ENCODE results near the gene SKIC3.

The SKIC3 gene

GRCh38 chr5:95531491-95531890 lies 23.3 kb downstream of the SKIC3 start:
- TF ChIP-seq, protein P1, sequence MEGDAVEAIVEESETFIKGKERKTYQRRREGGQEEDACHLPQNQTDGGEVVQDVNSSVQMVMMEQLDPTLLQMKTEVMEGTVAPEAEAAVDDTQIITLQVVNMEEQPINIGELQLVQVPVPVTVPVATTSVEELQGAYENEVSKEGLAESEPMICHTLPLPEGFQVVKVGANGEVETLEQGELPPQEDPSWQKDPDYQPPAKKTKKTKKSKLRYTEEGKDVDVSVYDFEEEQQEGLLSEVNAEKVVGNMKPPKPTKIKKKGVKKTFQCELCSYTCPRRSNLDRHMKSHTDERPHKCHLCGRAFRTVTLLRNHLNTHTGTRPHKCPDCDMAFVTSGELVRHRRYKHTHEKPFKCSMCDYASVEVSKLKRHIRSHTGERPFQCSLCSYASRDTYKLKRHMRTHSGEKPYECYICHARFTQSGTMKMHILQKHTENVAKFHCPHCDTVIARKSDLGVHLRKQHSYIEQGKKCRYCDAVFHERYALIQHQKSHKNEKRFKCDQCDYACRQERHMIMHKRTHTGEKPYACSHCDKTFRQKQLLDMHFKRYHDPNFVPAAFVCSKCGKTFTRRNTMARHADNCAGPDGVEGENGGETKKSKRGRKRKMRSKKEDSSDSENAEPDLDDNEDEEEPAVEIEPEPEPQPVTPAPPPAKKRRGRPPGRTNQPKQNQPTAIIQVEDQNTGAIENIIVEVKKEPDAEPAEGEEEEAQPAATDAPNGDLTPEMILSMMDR (IDR thresholded peaks at IDR 0.05; ENCODE audit: low read depth, low read length, poor library complexity, severe bottlenecking): no peak
- no peak for TF ChIP-seq EZH2phosphoT487 (IDR thresholded peaks at IDR 0.05; ENCODE audit: borderline replicate concordance, low read length)
- Histone ChIP-seq H3K27ac (ENCODE audit: low read depth, low read length) (no peak overlapping the region), H3K79me2 (ENCODE audit: control insufficient read depth, low read length) (no peaks in the 10 kb centered on the region), H3K4me2 (ENCODE audit: low read length) (no peak overlapping the region), H3K36me3 (ENCODE audit: control insufficient read depth, low read length) (peaks cover 72% of the 10 kb centered on the region), H3K27me3 (ENCODE audit: control insufficient read depth, low read length) (no peaks in the 10 kb centered on the region), H4K20me1 (ENCODE audit: control insufficient read depth, insufficient read depth, low read depth, low read length) (no peaks in the 10 kb centered on the region), H3K4me3 (ENCODE audit: low read length) (no peak overlapping the region), H3F3A (ENCODE audit: control insufficient read depth, insufficient read depth) (no peaks in the 10 kb centered on the region), H3K9me2 (replicated peaks; ENCODE audit: control insufficient read depth, low read length) (no peaks in the 10 kb centered on the region), H3K9me3 (ENCODE audit: control insufficient read depth, insufficient read depth, low read length) (no peaks in the 10 kb centered on the region), H3K4me1 (ENCODE audit: control insufficient read depth, low read length) (peaks cover 9% of the 10 kb centered on the region)

DNA sequence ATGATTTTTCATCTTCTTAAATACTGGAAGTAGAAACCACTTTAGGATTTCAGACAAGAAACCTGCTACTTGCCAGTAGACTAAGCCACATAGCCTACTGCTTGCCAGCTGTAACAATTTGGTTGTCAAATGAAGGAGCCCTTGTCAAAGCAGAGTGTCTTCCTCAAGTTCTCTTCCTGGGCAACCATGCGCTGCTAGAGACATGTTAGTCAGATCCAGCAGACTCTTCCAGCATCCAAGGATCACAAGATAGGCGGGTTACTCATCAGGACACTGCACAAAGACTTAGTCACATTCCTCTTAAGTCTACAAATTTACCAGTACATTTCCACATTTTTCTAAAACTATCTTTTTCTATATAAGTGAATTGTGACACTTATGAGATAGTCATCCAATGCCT lies 24.4 kb downstream of the SKIC3 start:
- Histone ChIP-seq H3K9me3 (ENCODE audit: control insufficient read depth, insufficient read depth, low read length) (no peaks in the 10 kb centered on the region), H4K20me1 (ENCODE audit: control insufficient read depth, insufficient read depth, low read depth, low read length) (no peaks in the 10 kb centered on the region), H3K4me3 (ENCODE audit: low read length) (no peak overlapping the region), H3K9me2 (replicated peaks; ENCODE audit: control insufficient read depth, low read length) (no peaks in the 10 kb centered on the region), H3F3A (ENCODE audit: control insufficient read depth, insufficient read depth) (no peaks in the 10 kb centered on the region), H3K36me3 (ENCODE audit: control insufficient read depth, low read length) (peaks cover 69% of the 10 kb centered on the region), H3K4me1 (ENCODE audit: control insufficient read depth, low read length) (peaks cover 9% of the 10 kb centered on the region), H3K4me2 (ENCODE audit: low read length) (no peak overlapping the region), H3K27ac (ENCODE audit: low read depth, low read length) (no peak overlapping the region), H3K27me3 (ENCODE audit: control insufficient read depth, low read length) (no peaks in the 10 kb centered on the region), H3K79me2 (ENCODE audit: control insufficient read depth, low read length) (no peaks in the 10 kb centered on the region)
- TF ChIP-seq, protein P1 (IDR thresholded peaks at IDR 0.05; ENCODE audit: low read depth, low read length, poor library complexity, severe bottlenecking): no peak
- no peak for TF ChIP-seq EZH2phosphoT487 (IDR thresholded peaks at IDR 0.05; ENCODE audit: borderline replicate concordance, low read length)

- H4K20me1 ChIP-seq (ENCODE audit: control insufficient read depth, insufficient read depth, low read depth, low read length): no peaks in the 10 kb centered on the region
- H3K9me2 ChIP-seq (replicated peaks; ENCODE audit: control insufficient read depth, low read length): no peaks in the 10 kb centered on the region
- H3K9me3 ChIP-seq (ENCODE audit: control insufficient read depth, insufficient read depth, low read length): no peaks in the 10 kb centered on the region
- peaks cover 71% of the 10 kb centered on the region for H3K36me3 ChIP-seq (ENCODE audit: control insufficient read depth, low read length)
- no peak overlapping the region for H3K4me2 ChIP-seq (ENCODE audit: low read length)
- peaks cover 9% of the 10 kb centered on the region for H3K4me1 ChIP-seq (ENCODE audit: control insufficient read depth, low read length)
- no peak overlapping the region for H3K4me3 ChIP-seq (ENCODE audit: low read length)
- no peak overlapping the region for H3K27ac ChIP-seq (ENCODE audit: low read depth, low read length)
- no peaks in the 10 kb centered on the region for H3K27me3 ChIP-seq (ENCODE audit: control insufficient read depth, low read length)
- no peaks in the 10 kb centered on the region for H3K79me2 ChIP-seq (ENCODE audit: control insufficient read depth, low read length)
- no peak for TF ChIP-seq EZH2phosphoT487 (IDR thresholded peaks at IDR 0.05; ENCODE audit: borderline replicate concordance, low read length)
- TF ChIP-seq, protein P1 (IDR thresholded peaks at IDR 0.05; ENCODE audit: low read depth, low read length, poor library complexity, severe bottlenecking): no peak
- no peaks in the 10 kb centered on the region for H3F3A ChIP-seq (ENCODE audit: control insufficient read depth, insufficient read depth)
These were observed 26.2 kb downstream of the SKIC3 start for GRCh38 chr5:95528565-95528964.

GRCh38 chr5:95526871-95527270 lies 27.9 kb downstream of the SKIC3 start:
- no peaks in the 10 kb centered on the region for H3F3A ChIP-seq (ENCODE audit: control insufficient read depth, insufficient read depth)
- TF ChIP-seq EZH2phosphoT487 (IDR thresholded peaks at IDR 0.05; ENCODE audit: borderline replicate concordance, low read length): no peak
- TF ChIP-seq, protein P1 (IDR thresholded peaks at IDR 0.05; ENCODE audit: low read depth, low read length, poor library complexity, severe bottlenecking): no peak
- no peaks in the 10 kb centered on the region for H3K27me3 ChIP-seq (ENCODE audit: control insufficient read depth, low read length)
- H3K79me2 ChIP-seq (ENCODE audit: control insufficient read depth, low read length): no peaks in the 10 kb centered on the region
- H3K36me3 ChIP-seq (ENCODE audit: control insufficient read depth, low read length): peaks cover 68% of the 10 kb centered on the region
- H4K20me1 ChIP-seq (ENCODE audit: control insufficient read depth, insufficient read depth, low read depth, low read length): no peaks in the 10 kb centered on the region
- H3K9me3 ChIP-seq (ENCODE audit: control insufficient read depth, insufficient read depth, low read length): no peaks in the 10 kb centered on the region
- peaks cover 6% of the 10 kb centered on the region for H3K4me1 ChIP-seq (ENCODE audit: control insufficient read depth, low read length)
- H3K4me3 ChIP-seq (ENCODE audit: low read length): no peak overlapping the region
- H3K9me2 ChIP-seq (replicated peaks; ENCODE audit: control insufficient read depth, low read length): no peaks in the 10 kb centered on the region
- H3K4me2 ChIP-seq (ENCODE audit: low read length): no peak overlapping the region
- H3K27ac ChIP-seq (ENCODE audit: low read depth, low read length): no peak overlapping the region

All from DOHH2 (cell line).